Common myeloid progenitor, CD34-positive (primary cell): ENCODE data around the gene PHB1. TPM values are rescaled to one million over a fixed set of nuclear protein-coding genes. Genes with fewer than 3 reads are reported as not detected.

Source experiments
- CTCF ChIA-PET: fragments of 350-600 bp; sonication (Branson Sonifier 250); formaldehyde crosslinking; loops from one replicate; lab custom pipeline; 2021; ENCODE audit warnings: antibody characterized with exemption; lab: Charles Lee
- POLR2A ChIA-PET: fragments of 350-600 bp; sonication (Branson Sonifier 250); formaldehyde crosslinking; loops from one replicate; lab custom pipeline; 2021; ENCODE audit warnings: antibody characterized with exemption; lab: Charles Lee
- DNase-seq, 3 donors: peaks; one replicate each; pipeline versions ENCODE4 v3.0.0 to v3.0.0-alpha.2; 2013
- H3K27ac ChIP-seq, 2 experiments: 1 replicate in 1 of 2; 2 replicates in 1 of 2; pipeline ENCODE4 v1.7.0; 2013; ENCODE audit warnings: inconsistent platforms in 2 of 2, low read length in 2 of 2, mild to moderate bottlenecking in 2 of 2, low read depth in 1 of 2, moderate library complexity in 1 of 2; ENCODE audit not compliant: severe bottlenecking in 2 of 2, insufficient read depth in 1 of 2, poor library complexity in 1 of 2
- H3K27me3 ChIP-seq, 5 experiments: replicated peaks in 2 of 5; 1 replicate in 3 of 5; 2 replicates in 2 of 5; pipeline versions ENCODE4 v1.6.1 to v1.7.0; 2013; ENCODE audit warnings: low read length in 4 of 5, mild to moderate bottlenecking in 2 of 5, moderate library complexity in 2 of 5, inconsistent platforms in 1 of 5; ENCODE audit not compliant: insufficient read depth in 5 of 5, control insufficient read depth in 4 of 5
- H3K36me3 ChIP-seq, 4 experiments: 1 replicate in 2 of 4; 2 replicates in 2 of 4; pipeline versions ENCODE4 v1.6.1 to v1.7.0; 2013; ENCODE audit warnings: low read length in 3 of 4, control low read depth in 1 of 4, mild to moderate bottlenecking in 1 of 4; ENCODE audit not compliant: control insufficient read depth in 4 of 4, insufficient read depth in 4 of 4
- H3K4me1 ChIP-seq, 4 experiments: 1 replicate in 3 of 4; 2 replicates in 1 of 4; pipeline versions ENCODE4 v1.6.1 to v1.7.1; 2013; ENCODE audit warnings: low read length in 3 of 4, mild to moderate bottlenecking in 3 of 4, control low read depth in 1 of 4, inconsistent platforms in 1 of 4, moderate library complexity in 1 of 4; ENCODE audit not compliant: control insufficient read depth in 4 of 4, insufficient read depth in 4 of 4; ENCODE audit errors: control extremely low read depth in 1 of 4
- H3K4me3 ChIP-seq, 7 experiments: 1 replicate in 4 of 7; 2 replicates in 3 of 7; pipeline versions ENCODE4 v1.5.1 to v1.7.0; 2013; ENCODE audit warnings: mild to moderate bottlenecking in 7 of 7, low read length in 6 of 7, moderate library complexity in 6 of 7, inconsistent platforms in 2 of 7, low read depth in 2 of 7, control low read depth in 1 of 7; ENCODE audit not compliant: insufficient read depth in 4 of 7, control insufficient read depth in 1 of 7; ENCODE audit errors: extremely low read depth in 1 of 7
- H3K9me3 ChIP-seq, 5 experiments: 1 replicate in 4 of 5; 2 replicates in 1 of 5; pipeline versions ENCODE4 v1.6.1 to v1.7.1; 2013; ENCODE audit warnings: low read length in 4 of 5, mild to moderate bottlenecking in 2 of 5, inconsistent platforms in 1 of 5, low read depth in 1 of 5, moderate library complexity in 1 of 5; ENCODE audit not compliant: control insufficient read depth in 4 of 5, insufficient read depth in 2 of 5; ENCODE audit errors: control extremely low read depth in 1 of 5
- WGBS: methylation state at CpG from one replicate; pipeline ENCODE4 v1.1.5; 2013; ENCODE audit not compliant: insufficient coverage; 5-methylcytosine and 5-hydroxymethylcytosine counted together
- polyA plus RNA-seq: library from polyadenylated mRNA; unstranded; fragments of 120-200 nt; gene quantifications from one replicate; pipeline ENCODE4 v1.2.1, GENCODE V29; 2013

PHB1 gene
- polyA plus RNA-seq: 100.0 TPM

GRCh38 chr17:49414622-49415350 lies at the start of gene PHB1:
Gene PHB1 (minus strand): TSS chr17:49414882. CDS start chr17:49413264, 1,618 bp downstream.
- no peaks in the 10 kb centered on the region for H3K27me3 ChIP-seq
- H3K36me3 ChIP-seq: peaks cover 6 to 30% (median 28%) of the 10 kb centered on the region in 4 experiments
- POLR2A ChIA-PET: interaction anchor here (0.5 kb wide), 1 partner anchor 90 kb away, joined by 4 read pairs; no protein-coding TSS in a partner anchor
- H3K4me1 ChIP-seq: peaks cover 9 to 25% (median 19%) of the 10 kb centered on the region in 4 experiments
- H3K4me3 ChIP-seq: peak within 1 kb of the TSS; percentile 80 to 99 (median 88)
- no peaks in the 10 kb centered on the region for H3K9me3 ChIP-seq
- peak; percentile 97 to 99 (median 98) for DNase-seq
- CTCF ChIA-PET: interaction anchor here (1.3 to 11.2 kb wide), 5 partner anchors 17 to 144 kb away, joined by 5 to 168 read pairs (median 7); no protein-coding TSS in a partner anchor
- peak within 1 kb of the TSS; percentile 30 to 72 for H3K27ac ChIP-seq
- 0% methylated on average over 27 of the region's 30 CpGs for WGBS

- Histone ChIP-seq H3K36me3 (no peaks in the 10 kb centered on the region), H3K4me3 (no peak overlapping the region), H3K27ac (no peak overlapping the region), H3K9me3 (peaks cover 0 to 9% (median 4%) of the 10 kb centered on the region in 5 experiments), H3K4me1 (no peaks in the 10 kb centered on the region), H3K27me3 (peaks cover under 1 to 24% (median 22%) of the 10 kb centered on the region in 5 experiments)
- POLR2A ChIA-PET: interaction anchor here (0.5 kb wide), 1 partner anchor 157 kb away, joined by 3 read pairs; no protein-coding TSS in a partner anchor
- WGBS: 100% methylated on average over 2 of the region's 2 CpGs
- CTCF ChIA-PET: interaction anchor here (0.7 to 1.1 kb wide), 2 partner anchors 12 to 13 kb away, joined by 3 read pairs; no protein-coding TSS in a partner anchor
- no peak for DNase-seq
Observed at GRCh38 chr17:49464049-49464448, 49.4 kb upstream of the PHB1 start.

DNA sequence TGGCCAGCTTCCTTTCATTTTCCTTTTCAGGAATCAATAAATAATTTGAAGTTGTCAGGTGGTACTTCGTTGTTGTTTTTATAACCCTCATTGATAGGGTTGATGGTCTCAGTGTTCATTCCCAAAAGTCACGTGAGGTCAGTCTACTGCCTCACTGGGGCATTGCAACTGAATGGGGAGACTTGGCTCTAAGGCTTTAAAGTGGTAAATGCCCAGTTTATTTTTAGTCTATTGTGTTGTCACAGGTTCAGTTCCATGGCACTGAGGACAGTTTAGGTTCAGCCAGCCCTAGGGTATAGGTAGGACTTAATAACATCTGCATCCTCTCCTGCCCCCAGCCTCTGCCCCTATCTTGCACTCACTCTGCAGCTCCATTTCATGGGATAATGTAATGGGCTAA lies 46.9 kb upstream of the PHB1 start:
- H3K36me3 ChIP-seq: no peaks in the 10 kb centered on the region
- no peak overlapping the region for H3K4me3 ChIP-seq
- no peak for DNase-seq
- H3K27ac ChIP-seq: no peak overlapping the region
- peaks cover 0 to 23% (median 0%) of the 10 kb centered on the region in 5 experiments for H3K27me3 ChIP-seq
- peaks cover 0 to 2% (median 0%) of the 10 kb centered on the region in 4 experiments for H3K4me1 ChIP-seq
- POLR2A ChIA-PET: interaction anchor here (0.7 kb wide), 2 partner anchors 19 to 1003 kb away, joined by 5 read pairs; no protein-coding TSS in a partner anchor
- peaks cover 0 to 9% (median 4%) of the 10 kb centered on the region in 5 experiments for H3K9me3 ChIP-seq
- CTCF ChIA-PET: interaction anchor here (1.1 to 2.0 kb wide), 3 partner anchors 9 to 96 kb away, joined by 3 to 5 read pairs (median 5); no protein-coding TSS in a partner anchor
- 50% methylated on average over 2 of the region's 2 CpGs for WGBS

- Histone ChIP-seq H3K27ac (no peak overlapping the region), H3K4me3 (no peak overlapping the region), H3K4me1 (peaks cover 0 to 10% (median 5%) of the 10 kb centered on the region in 4 experiments), H3K36me3 (no peaks in the 10 kb centered on the region), H3K27me3 (peaks cover 0 to 21% (median 0%) of the 10 kb centered on the region in 5 experiments), H3K9me3 (peaks cover 0 to 9% (median 4%) of the 10 kb centered on the region in 5 experiments)
- 98% methylated on average over 6 of the region's 7 CpGs for WGBS
- ChIA-PET POLR2A (no interaction called here), CTCF (interaction anchor here (1.7 to 2.0 kb wide), 2 partner anchors 10 to 51 kb away, joined by 3 to 5 read pairs; no protein-coding TSS in a partner anchor)
- no peak for DNase-seq
Observed at GRCh38 chr17:49460401-49460800, 45.7 kb upstream of the PHB1 start.

- ChIA-PET CTCF (no interaction called here), POLR2A (no interaction called here)
- Histone ChIP-seq H3K9me3 (peaks cover 0 to 9% (median 4%) of the 10 kb centered on the region in 5 experiments), H3K4me1 (peaks cover 0 to 10% (median 5%) of the 10 kb centered on the region in 4 experiments), H3K27ac (no peak overlapping the region), H3K27me3 (peaks cover 0 to 20% (median 0%) of the 10 kb centered on the region in 5 experiments), H3K4me3 (no peak overlapping the region), H3K36me3 (no peaks in the 10 kb centered on the region)
- DNase-seq: no peak
- WGBS: 90% methylated on average over 6 of the region's 7 CpGs
Observed at GRCh38 chr17:49459401-49459984, 44.8 kb upstream of the PHB1 start.

- Histone ChIP-seq H3K9me3 (no peaks in the 10 kb centered on the region), H3K27ac (no peak overlapping the region), H3K4me1 (peaks cover 0 to 10% (median 5%) of the 10 kb centered on the region in 4 experiments), H3K27me3 (peaks cover 0 to 19% (median 0%) of the 10 kb centered on the region in 5 experiments), H3K4me3 (no peak overlapping the region), H3K36me3 (no peaks in the 10 kb centered on the region)
- ChIA-PET POLR2A (interaction anchor here (0.6 kb wide), 1 partner anchor 15 kb away, joined by 3 read pairs; no protein-coding TSS in a partner anchor), CTCF (interaction anchor here (0.8 to 1.3 kb wide), 3 partner anchors 22 to 98 kb away, joined by 3 read pairs; no protein-coding TSS in a partner anchor)
- DNase-seq: peak in 2 of 3 donors; percentile 36 to 42
- 61% methylated on average over 13 of the region's 15 CpGs for whole genome bisulfite sequencing
Observed at GRCh38 chr17:49457564-49458535, 43.2 kb upstream of the PHB1 start.
